Activated T-cell treated with anti-CD3 and anti-CD28 coated beads for 24 hours (primary cell): Measurements from ENCODE around the gene GPRIN2.
"Not testable (repeated sequence)": the region's sequence is repeated elsewhere in the genome, so short reads cannot be mapped to it uniquely, and the experiment has no call there.

Experiments used
- DNase-seq: peaks from one replicate; pipeline ENCODE4 v3.0.0-alpha.2; 2020; ENCODE audit warnings: low read depth

Gene GPRIN2

DNA sequence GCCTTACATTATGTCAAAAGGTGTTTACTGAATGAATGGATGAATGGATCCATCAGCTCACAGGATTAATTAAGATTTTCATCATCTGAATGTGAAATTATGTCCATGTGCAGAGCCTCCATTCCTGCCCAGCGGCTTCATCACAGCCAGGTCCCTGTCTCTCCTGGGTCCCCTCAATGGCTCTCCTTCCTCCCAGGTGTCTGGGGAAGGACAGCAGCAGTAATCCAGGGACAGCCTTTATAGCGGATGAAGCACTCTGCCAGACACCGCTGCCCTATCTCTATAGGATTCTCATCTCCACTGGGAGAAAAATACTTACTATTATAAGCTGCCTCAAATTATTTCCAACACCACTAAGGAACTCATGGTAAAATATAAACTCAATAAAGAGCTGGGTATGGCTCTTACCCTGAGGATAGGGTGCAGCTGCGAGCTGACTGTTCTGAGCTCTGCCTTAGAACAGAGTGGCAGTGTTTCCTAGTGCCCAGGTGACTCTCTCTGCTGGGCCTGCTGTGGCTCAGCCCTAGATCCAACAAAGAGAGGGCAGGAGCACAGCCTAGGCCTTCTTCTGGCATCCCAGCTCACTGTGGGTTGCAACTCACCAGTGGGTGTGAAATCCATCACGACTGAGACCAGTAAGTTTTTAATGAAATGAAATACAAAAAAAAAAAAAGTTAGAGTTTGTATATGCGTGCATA is 38.3 kb downstream of the GPRIN2 start:
- no peak for DNase-seq

DNA sequence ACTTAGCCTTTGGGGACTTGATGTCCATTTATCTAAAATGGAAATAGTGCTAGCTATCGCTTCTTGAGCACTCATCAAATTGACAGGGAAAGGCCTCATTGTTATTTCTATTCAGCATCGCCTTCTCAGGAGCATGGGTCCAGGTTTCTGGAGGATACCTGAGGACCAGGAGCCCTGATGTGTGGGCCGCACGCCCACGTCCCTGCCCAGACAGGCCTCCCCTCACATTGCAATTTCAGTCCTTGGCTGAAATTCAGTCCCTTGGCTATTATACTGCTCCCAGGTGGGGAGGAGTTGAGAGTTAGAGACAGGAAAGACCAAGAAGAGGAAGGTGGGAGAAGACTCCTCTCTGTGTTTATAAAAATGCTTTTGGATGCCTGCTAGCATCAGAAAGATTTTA is 38.9 kb downstream of the GPRIN2 start:
- DNase-seq = no peak

DNA sequence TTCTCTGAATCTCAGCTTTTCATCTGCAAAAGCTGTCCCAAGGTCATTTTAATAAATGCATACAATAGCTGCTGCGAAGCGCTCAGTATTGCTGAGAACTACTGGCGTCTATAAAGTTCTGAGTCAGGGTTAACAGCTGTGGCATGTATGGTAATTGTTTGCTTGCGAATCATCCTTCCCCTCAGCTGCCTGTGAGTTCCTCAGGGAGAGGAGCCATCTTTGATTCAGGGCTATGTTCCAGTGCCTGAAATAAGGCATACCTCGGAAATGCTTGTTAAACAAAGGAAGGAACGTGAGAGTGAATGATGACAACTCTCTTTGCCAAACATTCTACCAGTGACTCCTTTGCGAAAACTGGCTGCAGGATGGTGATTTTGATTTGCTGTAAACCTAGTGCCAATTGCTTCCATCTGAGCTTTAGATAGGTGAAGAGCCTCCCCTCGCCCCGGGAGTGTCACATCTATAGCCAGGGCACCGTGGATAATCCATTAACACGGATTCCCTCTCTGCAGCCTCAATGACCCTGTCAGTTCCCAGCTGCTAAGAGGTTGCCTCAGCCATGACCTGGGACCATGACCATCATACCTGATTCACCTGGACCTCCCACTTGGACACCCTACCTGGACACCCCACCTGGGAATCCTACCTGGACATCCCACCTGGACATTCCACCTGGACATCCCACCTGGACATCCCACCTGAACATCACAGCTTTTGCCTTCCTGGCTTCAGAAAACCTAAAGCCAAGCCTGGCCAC is 39.6 kb downstream of the GPRIN2 start:
- DNase-seq = no peak

DNA sequence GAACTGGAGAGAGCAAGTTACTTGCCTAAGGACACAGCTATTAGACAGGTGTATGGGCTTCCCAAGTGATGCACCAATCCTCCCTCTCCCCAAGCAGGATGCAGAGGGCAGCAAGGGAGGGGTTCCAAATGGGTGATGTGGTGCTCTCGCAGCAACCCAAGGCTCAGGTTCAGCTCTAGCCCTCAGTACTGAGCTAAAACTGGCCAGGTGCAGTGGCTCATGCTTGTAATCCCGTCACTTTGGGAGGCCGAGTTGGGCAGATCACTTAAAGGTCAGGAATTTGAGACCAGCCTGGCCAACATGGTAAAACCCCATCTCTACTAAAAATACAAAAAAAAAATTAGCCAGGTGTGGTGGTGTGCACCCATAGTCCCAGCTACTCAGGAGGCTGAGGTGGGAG is 40.7 kb downstream of the GPRIN2 start:
- no peak for DNase-seq

DNA sequence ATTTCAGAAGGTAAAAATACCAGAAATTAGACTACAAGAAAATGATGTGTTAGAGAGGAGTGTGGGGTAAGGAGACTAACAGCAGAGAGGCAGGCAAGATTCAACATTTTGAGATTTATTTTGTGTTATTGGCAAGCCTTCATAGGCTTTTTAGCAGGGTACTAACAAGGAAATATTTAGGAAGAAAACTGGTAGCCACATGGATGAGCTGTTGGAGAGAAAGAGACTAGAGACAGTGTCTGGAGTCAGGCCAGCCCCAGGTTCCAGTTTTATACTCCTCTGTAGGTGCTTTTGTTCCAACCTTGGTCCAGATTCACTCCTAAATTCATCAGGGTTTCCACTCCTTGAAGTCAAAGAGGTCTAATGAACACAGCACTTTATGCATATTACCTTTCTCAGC is 41.1 kb downstream of the GPRIN2 start:
- no peak for DNase-seq

DNA sequence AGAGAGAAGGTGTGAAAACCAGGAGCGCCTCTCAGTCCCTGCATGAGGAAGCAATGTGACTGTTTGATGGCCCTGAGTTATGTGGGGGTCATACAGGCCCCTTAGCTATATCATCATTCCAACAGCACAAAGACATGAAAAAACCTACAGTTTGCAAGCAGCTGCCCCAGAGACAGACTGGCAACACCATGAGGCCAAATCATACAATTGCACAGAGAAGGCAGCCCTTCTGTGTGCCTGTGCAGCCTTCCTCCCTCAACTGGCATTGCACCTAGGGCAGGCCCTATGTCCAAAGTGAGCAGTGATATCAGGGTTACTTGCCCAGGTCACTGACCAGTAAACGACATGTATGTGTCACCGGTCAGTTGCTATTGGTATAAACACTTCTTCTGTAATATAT is 41.6 kb downstream of the GPRIN2 start:
- DNase-seq = no peak

DNA sequence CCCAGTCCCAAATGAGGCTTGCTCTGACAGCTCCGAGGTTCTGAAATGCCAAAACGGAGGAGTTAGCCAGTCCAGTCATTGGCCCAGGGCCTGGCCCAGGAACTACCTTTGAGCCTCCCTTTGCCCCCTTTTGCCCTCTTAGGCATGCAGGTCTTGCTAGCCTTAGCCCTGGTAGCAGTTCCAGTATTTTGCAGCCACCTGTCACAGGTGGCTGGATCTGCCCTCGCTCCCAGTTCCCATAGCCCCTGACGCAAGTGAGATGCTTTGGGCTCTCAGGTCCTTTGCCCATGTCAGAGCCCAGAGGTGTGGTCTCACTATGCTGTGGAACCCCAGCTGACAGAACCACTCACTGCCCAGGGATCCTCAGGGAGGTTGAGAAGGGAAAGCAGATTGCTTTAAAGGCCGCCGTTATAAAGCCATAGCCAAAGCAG is 42.0 kb downstream of the GPRIN2 start:
- DNase-seq = no peak

DNA sequence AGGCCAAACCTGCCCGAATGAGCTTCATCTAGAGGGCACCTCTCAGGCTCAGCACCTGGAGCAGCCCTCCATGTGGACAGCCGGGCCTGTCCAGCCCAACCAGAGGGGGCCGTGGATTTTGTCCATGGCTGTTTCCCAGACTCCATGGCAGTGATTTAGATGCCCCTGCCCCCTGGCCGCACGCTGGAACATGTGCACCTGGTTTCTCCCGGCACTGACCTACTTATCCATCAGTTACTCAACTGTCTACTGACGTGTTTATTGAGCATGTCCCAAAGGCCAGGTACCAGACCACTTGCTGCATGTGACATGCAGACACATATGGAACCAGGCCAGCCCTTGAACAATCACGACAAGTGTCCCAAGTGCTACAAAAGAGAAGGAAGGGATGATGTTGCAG is 43.1 kb downstream of the GPRIN2 start:
- not testable (repeated sequence) for DNase-seq

DNA sequence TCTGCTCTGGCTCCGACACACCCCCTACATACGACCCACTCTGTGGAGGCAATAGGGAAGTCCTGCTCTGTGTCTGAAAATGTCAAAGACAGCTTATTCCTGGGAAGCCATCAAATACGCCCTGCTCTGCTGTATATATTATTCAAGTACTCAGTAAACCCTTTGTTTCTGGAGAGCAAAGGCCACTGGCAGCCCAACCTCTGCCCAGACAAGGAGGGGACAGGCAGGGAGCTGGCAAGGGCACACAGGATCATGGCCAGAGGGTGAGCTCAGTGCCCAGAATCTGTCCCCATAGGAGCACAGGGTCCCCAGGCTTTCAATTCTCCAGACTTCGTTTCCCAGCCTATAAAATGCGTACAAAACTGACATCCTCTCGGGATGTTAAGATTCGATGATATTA is 43.7 kb downstream of the GPRIN2 start:
- not testable (repeated sequence) for DNase-seq

DNA sequence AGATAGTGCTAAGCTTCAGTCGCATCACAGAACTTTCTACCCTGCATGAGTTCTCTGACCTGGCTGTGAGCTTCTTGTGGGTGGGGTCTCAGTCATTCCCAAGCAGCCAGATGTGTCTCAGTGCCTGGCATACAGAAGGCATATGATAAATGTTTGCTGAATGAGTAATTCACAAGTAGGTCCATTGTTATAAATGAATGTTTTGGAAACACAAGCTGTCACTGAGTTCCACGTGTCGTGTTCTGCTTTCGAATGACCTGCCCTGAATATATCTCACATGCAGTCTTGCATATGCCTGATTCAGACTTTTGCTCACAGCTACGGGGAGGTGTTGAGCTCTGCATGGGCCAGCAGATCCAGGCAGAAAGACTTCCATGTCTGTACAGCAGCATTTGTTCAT is 44.5 kb downstream of the GPRIN2 start:
- DNase-seq = not testable (repeated sequence)
